ENCODE data around the gene YAF2. TPM values are rescaled to one million over a fixed set of nuclear protein-coding genes. Genes with fewer than 3 reads are reported as not detected.
"Not testable (repeated sequence)": the region's sequence is repeated elsewhere in the genome, so short reads cannot be mapped to it uniquely, and the experiment has no call there.

The YAF2 gene
- total and polyA plus RNA-seq, 2 donors (not counting 3 experiments of a cell fraction or from before 2014, with no cell fraction given): 6.9 to 29.2 TPM

DNA sequence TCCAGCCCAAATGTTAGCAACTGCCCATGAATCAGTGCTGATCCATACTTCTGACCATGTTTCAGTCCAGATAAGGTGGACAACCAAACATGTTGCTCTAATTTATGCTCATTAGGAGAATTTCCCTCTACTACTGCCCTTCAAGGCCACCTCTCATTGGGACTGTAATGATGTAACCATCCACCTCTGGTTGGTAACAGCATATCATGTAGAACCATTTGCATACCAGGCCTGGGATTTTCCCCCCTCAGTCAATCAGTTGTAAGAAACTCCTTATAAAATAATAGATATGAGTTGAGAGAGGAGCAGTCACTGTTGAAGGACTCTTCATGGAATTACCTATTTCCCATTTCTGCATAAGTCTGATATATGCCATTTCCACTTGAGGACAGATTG is 17.8 kb upstream of the YAF2 start:
- Histone ChIP-seq H3K9me1 (replicated peaks; ENCODE audit: control insufficient read depth, extremely low read depth, insufficient read depth, low read length) (no peaks in the 10 kb centered on the region), H3K9ac (replicated peaks; ENCODE audit: extremely low read depth, insufficient read depth, low read length) (no peak overlapping the region), H3K36me3 (ENCODE audit: control insufficient read depth in 2 of 2, extremely low read depth in 1 of 2, insufficient read depth in 2 of 2, low read length in 2 of 2) (no peaks in the 10 kb centered on the region), H3K79me2 (ENCODE audit: control insufficient read depth, insufficient read depth, low read length) (no peaks in the 10 kb centered on the region), H3K4me2 (ENCODE audit: insufficient read depth, low read length) (no peak overlapping the region), H4K20me1 (replicated peaks; ENCODE audit: control insufficient read depth, extremely low read depth, insufficient read depth, low read length) (no peaks in the 10 kb centered on the region), H2AFZ (ENCODE audit: low read depth, low read length) (no peak overlapping the region), H3K27me3 (ENCODE audit: control insufficient read depth in 2 of 2, insufficient read depth in 2 of 2, low read length in 2 of 2) (no peaks in the 10 kb centered on the region), H3K27ac (ENCODE audit: insufficient read depth, low read depth, low read length) (no peak overlapping the region), H3K4me3 (replicated peaks in 1 of 3; ENCODE audit: insufficient read depth in 1 of 3, low read depth in 1 of 3, low read length in 3 of 3) (no peak overlapping the region), H3K9me3 (replicated peaks; ENCODE audit: control insufficient read depth, insufficient read depth, low read length) (no peaks in the 10 kb centered on the region), H3K4me1 (ENCODE audit: control insufficient read depth, extremely low read depth, insufficient read depth, low read length) (no peaks in the 10 kb centered on the region)
- dilution Hi-C loops (cut with MboI; ENCODE audit: extremely low pct_ligation_motif_present, low sequenced_read_pairs) (no loop called here), intact Hi-C loops (cut with micrococcal nuclease) (loop anchor here (5.0 kb wide), 1 partner anchor 51 kb away; no protein-coding TSS in a partner anchor)
- no TSS peak for BruUV-seq (replicated peaks)
- no peak for FAIRE-seq
- CTCF ChIA-PET: no interaction called here
- POLR2A ChIA-PET: no interaction called here
- TF ChIP-seq GATA2 (IDR thresholded peaks at IDR 0.05; ENCODE audit: insufficient read depth, insufficient read length, low read depth, low read length): no peak
- no peak for DNase-seq (ENCODE audit: low read depth, low spot score)

DNA sequence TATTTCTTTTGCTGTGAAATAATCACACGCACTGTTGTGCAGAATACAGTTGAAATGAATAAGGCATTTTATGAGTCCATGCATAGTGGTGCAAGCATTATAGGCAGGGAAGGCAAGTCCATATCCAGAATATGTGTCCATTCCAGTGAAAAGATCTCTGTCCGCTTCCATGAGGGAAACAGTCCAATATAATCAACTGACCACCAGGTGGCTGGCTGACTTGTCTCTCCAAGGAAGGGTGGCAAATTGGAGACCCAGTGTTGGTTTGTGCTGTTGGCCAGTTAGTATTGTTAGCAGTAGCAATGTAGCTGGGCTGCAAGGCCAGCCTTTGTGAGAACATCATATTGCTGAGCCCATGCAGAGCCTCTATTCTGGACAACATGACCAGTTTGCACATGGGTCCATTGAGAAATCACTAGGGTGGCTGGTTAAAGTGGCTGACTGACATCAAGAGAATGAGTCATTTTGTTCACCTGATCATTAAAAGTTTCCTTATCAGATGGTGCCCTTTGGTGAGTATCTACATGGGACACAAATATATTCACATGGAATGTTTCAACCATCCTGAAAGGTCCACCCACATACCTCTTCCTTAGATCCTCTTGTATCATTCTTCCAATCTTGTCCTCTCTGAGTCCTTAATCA is 17.3 kb upstream of the YAF2 start:
- ChIA-PET CTCF (no interaction called here), POLR2A (no interaction called here)
- FAIRE-seq: no peak
- Histone ChIP-seq H3K9me3 (replicated peaks; ENCODE audit: control insufficient read depth, insufficient read depth, low read length) (no peaks in the 10 kb centered on the region), H3K27me3 (ENCODE audit: control insufficient read depth in 2 of 2, insufficient read depth in 2 of 2, low read length in 2 of 2) (no peaks in the 10 kb centered on the region), H4K20me1 (replicated peaks; ENCODE audit: control insufficient read depth, extremely low read depth, insufficient read depth, low read length) (no peaks in the 10 kb centered on the region), H3K79me2 (ENCODE audit: control insufficient read depth, insufficient read depth, low read length) (no peaks in the 10 kb centered on the region), H3K4me1 (ENCODE audit: control insufficient read depth, extremely low read depth, insufficient read depth, low read length) (no peaks in the 10 kb centered on the region), H3K27ac (ENCODE audit: insufficient read depth, low read depth, low read length) (no peak overlapping the region), H3K4me2 (ENCODE audit: insufficient read depth, low read length) (no peak overlapping the region), H3K9me1 (replicated peaks; ENCODE audit: control insufficient read depth, extremely low read depth, insufficient read depth, low read length) (no peaks in the 10 kb centered on the region), H3K9ac (replicated peaks; ENCODE audit: extremely low read depth, insufficient read depth, low read length) (no peak overlapping the region), H2AFZ (ENCODE audit: low read depth, low read length) (no peak overlapping the region), H3K4me3 (replicated peaks in 1 of 3; ENCODE audit: insufficient read depth in 1 of 3, low read depth in 1 of 3, low read length in 3 of 3) (no peak overlapping the region), H3K36me3 (ENCODE audit: control insufficient read depth in 2 of 2, extremely low read depth in 1 of 2, insufficient read depth in 2 of 2, low read length in 2 of 2) (no peaks in the 10 kb centered on the region)
- no TSS peak for BruUV-seq (replicated peaks)
- no peak for DNase-seq (ENCODE audit: low read depth, low spot score)
- intact Hi-C loops (cut with micrococcal nuclease) (loop anchor here (5.0 kb wide), 1 partner anchor 52 kb away; no protein-coding TSS in a partner anchor), dilution Hi-C loops (cut with MboI; ENCODE audit: extremely low pct_ligation_motif_present, low sequenced_read_pairs) (no loop called here)
- TF ChIP-seq EZH2 (IDR thresholded peaks at IDR 0.05; ENCODE audit: borderline replicate concordance, low read depth, low read length, severe bottlenecking): no peak
- TF ChIP-seq, protein P1, sequence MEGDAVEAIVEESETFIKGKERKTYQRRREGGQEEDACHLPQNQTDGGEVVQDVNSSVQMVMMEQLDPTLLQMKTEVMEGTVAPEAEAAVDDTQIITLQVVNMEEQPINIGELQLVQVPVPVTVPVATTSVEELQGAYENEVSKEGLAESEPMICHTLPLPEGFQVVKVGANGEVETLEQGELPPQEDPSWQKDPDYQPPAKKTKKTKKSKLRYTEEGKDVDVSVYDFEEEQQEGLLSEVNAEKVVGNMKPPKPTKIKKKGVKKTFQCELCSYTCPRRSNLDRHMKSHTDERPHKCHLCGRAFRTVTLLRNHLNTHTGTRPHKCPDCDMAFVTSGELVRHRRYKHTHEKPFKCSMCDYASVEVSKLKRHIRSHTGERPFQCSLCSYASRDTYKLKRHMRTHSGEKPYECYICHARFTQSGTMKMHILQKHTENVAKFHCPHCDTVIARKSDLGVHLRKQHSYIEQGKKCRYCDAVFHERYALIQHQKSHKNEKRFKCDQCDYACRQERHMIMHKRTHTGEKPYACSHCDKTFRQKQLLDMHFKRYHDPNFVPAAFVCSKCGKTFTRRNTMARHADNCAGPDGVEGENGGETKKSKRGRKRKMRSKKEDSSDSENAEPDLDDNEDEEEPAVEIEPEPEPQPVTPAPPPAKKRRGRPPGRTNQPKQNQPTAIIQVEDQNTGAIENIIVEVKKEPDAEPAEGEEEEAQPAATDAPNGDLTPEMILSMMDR (IDR thresholded peaks at IDR 0.05; ENCODE audit: extremely low read depth in 1 of 2, insufficient read depth in 1 of 2, low read depth in 1 of 2, low read length in 2 of 2): no peak
- TF ChIP-seq, protein P2, sequence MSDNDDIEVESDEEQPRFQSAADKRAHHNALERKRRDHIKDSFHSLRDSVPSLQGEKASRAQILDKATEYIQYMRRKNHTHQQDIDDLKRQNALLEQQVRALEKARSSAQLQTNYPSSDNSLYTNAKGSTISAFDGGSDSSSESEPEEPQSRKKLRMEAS (IDR thresholded peaks at IDR 0.05; ENCODE audit: insufficient read depth, insufficient read length): no peak
- no peak for TF ChIP-seq FOS (IDR thresholded peaks at IDR 0.05; ENCODE audit: borderline replicate concordance, insufficient read depth, low read length)
- no peak for TF ChIP-seq GATA2 (IDR thresholded peaks at IDR 0.05; ENCODE audit: insufficient read depth, insufficient read length, low read depth, low read length)
- TF ChIP-seq POLR2AphosphoS5 (IDR thresholded peaks at IDR 0.05; ENCODE audit: insufficient read depth, low read depth, low read length): no peak
- TF ChIP-seq JUN (IDR thresholded peaks at IDR 0.05; ENCODE audit: borderline replicate concordance, insufficient read depth, insufficient read length, low read depth): no peak
- no peak for TF ChIP-seq MYC (IDR thresholded peaks at IDR 0.05; ENCODE audit: low read depth, low read length)
- no peak for TF ChIP-seq POLR2A (IDR thresholded peaks at IDR 0.05; ENCODE audit: low read depth, low read length)

DNA sequence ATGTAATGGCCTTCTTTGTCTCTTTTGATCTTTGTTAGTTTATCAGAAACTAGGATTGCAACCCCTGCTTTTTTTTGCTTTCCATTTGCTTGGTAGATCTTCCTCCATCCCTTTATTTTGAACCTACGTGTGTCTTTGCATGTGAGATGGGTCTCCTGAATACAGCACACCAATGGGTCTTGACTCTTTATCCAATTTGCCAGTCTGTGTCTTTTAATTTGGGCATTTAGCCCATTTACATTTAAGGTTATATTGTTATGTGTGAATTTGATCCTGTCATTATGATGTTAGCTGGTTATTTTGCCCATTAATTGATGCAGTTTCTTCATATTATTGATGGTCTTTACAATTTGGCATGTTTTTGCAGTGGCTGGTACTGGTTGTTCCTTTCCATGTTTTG is 14.6 kb upstream of the YAF2 start:
- H3K4me2 ChIP-seq (ENCODE audit: insufficient read depth, low read length); H3K79me2 ChIP-seq (ENCODE audit: control insufficient read depth, insufficient read depth, low read length); H3K27ac ChIP-seq (ENCODE audit: insufficient read depth, low read depth, low read length); H3K9me1 ChIP-seq (replicated peaks; ENCODE audit: control insufficient read depth, extremely low read depth, insufficient read depth, low read length); H2AFZ ChIP-seq (ENCODE audit: low read depth, low read length); H4K20me1 ChIP-seq (replicated peaks; ENCODE audit: control insufficient read depth, extremely low read depth, insufficient read depth, low read length); H3K27me3 ChIP-seq (ENCODE audit: control insufficient read depth in 2 of 2, insufficient read depth in 2 of 2, low read length in 2 of 2); DNase-seq (ENCODE audit: low read depth, low spot score); H3K4me1 ChIP-seq (ENCODE audit: control insufficient read depth, extremely low read depth, insufficient read depth, low read length); FAIRE-seq; CTCF ChIA-PET; H3K36me3 ChIP-seq (ENCODE audit: control insufficient read depth in 2 of 2, extremely low read depth in 1 of 2, insufficient read depth in 2 of 2, low read length in 2 of 2); POLR2A ChIA-PET; intact Hi-C loops (cut with micrococcal nuclease); H3K9ac ChIP-seq (replicated peaks; ENCODE audit: extremely low read depth, insufficient read depth, low read length); H3K9me3 ChIP-seq (replicated peaks; ENCODE audit: control insufficient read depth, insufficient read depth, low read length); H3K4me3 ChIP-seq (replicated peaks in 1 of 3; ENCODE audit: insufficient read depth in 1 of 3, low read depth in 1 of 3, low read length in 3 of 3); dilution Hi-C loops (cut with MboI; ENCODE audit: extremely low pct_ligation_motif_present, low sequenced_read_pairs); BruUV-seq (replicated peaks): not testable (repeated sequence)
